Kidney epithelial cell (primary cell): ENCODE results near the gene YWHAG. TPM values are rescaled to one million over a fixed set of nuclear protein-coding genes. Genes with fewer than 3 reads are reported as not detected.

Experiments used
- DNase-seq: peaks from one replicate; pipeline ENCODE4 v3.0.0-alpha.2; 2010; ENCODE audit warnings: low read depth
- H3K27me3 ChIP-seq: 2 replicates; pipeline ENCODE4 v1.6.0; 2011; ENCODE audit warnings: low read length; ENCODE audit not compliant: control insufficient read depth, insufficient read depth
- H3K36me3 ChIP-seq: 2 replicates; pipeline ENCODE4 v1.5.1; 2011; ENCODE audit warnings: low read length; ENCODE audit not compliant: control insufficient read depth, insufficient read depth
- H3K4me3 ChIP-seq: 2 replicates; pipeline ENCODE4 v1.5.1; 2011; ENCODE audit warnings: low read depth, mild to moderate bottlenecking, control low read depth, low read length
- CTCF ChIP-seq: IDR thresholded peaks from 2 replicates; pipeline ENCODE4 v1.5.1; 2011; ENCODE audit warnings: mild to moderate bottlenecking, moderate library complexity, low read length, control low read depth, inconsistent platforms; ENCODE audit not compliant: insufficient read depth, poor library complexity, severe bottlenecking
- total RNA-seq: library from RNA; depleted of rRNA; stranded (reverse); fragments of >200 nt; gene quantifications from 2 replicates; pipeline ENCODE4 v1.2.3, GENCODE V29; 2015

The YWHAG gene
- total RNA-seq, 1 donor from 2014 or later: 115 TPM

- Histone ChIP-seq H3K27me3 (no peaks in the 10 kb centered on the region), H3K4me3 (peak overlapping the region; percentile 77), H3K36me3 (no peaks in the 10 kb centered on the region)
- TF ChIP-seq CTCF: no peak
- DNase-seq: peak; percentile 79
These were observed 55.3 kb downstream of the YWHAG start for GRCh38 chr7:76303202-76304147.

- H3K4me3 ChIP-seq: peak within 1 kb of the TSS; percentile 77
- no peaks in the 10 kb centered on the region for H3K36me3 ChIP-seq
- no peak for TF ChIP-seq CTCF
- DNase-seq: no peak
- H3K27me3 ChIP-seq: no peaks in the 10 kb centered on the region
These were observed 56.2 kb downstream of the YWHAG start, which contains the start of gene HSPB1 for GRCh38 chr7:76302347-76303201. Gene HSPB1, plus strand, starts transcription at chr7:76302673. Its CDS starts 40 bp downstream, at chr7:76302713.

- no peaks in the 10 kb centered on the region for H3K27me3 ChIP-seq
- H3K36me3 ChIP-seq: no peaks in the 10 kb centered on the region
- TF ChIP-seq CTCF: no peak
- no peak overlapping the region for H3K4me3 ChIP-seq
- DNase-seq: no peak
These were observed 57.8 kb downstream of the YWHAG start for GRCh38 chr7:76301000-76301399.

- no peaks in the 10 kb centered on the region for H3K36me3 ChIP-seq
- peak; percentile 93 for DNase-seq
- no peak for TF ChIP-seq CTCF
- H3K4me3 ChIP-seq: no peak overlapping the region
- H3K27me3 ChIP-seq: no peaks in the 10 kb centered on the region
These were observed 58.5 kb downstream of the YWHAG start for GRCh38 chr7:76300166-76300731.

GRCh38 chr7:76296743-76297740 lies 61.7 kb downstream of the YWHAG start:
- no peak for DNase-seq
- no peak for TF ChIP-seq CTCF
- H3K36me3 ChIP-seq: no peaks in the 10 kb centered on the region
- no peaks in the 10 kb centered on the region for H3K27me3 ChIP-seq
- no peak overlapping the region for H3K4me3 ChIP-seq
